Measurements from ENCODE around the gene PLEKHG4.

DNA sequence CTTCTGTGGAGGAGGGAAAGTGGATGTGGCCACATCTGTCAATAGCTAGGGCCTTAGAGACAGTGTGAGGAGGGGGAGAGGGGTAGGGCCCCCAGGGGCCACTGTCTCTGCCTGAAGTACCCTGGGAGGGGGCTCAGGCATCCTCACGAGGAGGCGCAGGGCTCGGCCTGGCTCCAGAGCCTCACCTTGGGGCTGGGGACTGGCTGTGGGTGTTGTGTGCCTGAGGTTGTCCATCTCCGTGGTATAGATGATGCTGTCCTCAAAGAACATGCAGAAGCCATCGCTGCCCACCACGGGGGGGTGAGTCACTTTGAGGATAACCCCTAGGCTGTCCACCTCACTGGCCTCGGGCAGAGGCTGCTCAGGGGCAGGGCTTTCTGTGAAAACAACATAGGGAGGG lies 12.1 kb downstream of the PLEKHG4 start:
- TF ChIP-seq EHMT2 (IDR thresholded peaks at IDR 0.05; ENCODE audit: low read depth): no peak
- TF ChIP-seq, protein P1, sequence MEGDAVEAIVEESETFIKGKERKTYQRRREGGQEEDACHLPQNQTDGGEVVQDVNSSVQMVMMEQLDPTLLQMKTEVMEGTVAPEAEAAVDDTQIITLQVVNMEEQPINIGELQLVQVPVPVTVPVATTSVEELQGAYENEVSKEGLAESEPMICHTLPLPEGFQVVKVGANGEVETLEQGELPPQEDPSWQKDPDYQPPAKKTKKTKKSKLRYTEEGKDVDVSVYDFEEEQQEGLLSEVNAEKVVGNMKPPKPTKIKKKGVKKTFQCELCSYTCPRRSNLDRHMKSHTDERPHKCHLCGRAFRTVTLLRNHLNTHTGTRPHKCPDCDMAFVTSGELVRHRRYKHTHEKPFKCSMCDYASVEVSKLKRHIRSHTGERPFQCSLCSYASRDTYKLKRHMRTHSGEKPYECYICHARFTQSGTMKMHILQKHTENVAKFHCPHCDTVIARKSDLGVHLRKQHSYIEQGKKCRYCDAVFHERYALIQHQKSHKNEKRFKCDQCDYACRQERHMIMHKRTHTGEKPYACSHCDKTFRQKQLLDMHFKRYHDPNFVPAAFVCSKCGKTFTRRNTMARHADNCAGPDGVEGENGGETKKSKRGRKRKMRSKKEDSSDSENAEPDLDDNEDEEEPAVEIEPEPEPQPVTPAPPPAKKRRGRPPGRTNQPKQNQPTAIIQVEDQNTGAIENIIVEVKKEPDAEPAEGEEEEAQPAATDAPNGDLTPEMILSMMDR (IDR thresholded peaks at IDR 0.05): no peak
- TF ChIP-seq USF2 (IDR thresholded peaks at IDR 0.05): no peak
- TF ChIP-seq RAD21 (conservative IDR thresholded peaks at IDR 0.05 in 1 of 2, IDR thresholded peaks at IDR 0.05 in 1 of 2): no peak
- TF ChIP-seq CBX8 (IDR thresholded peaks at IDR 0.05): no peak

All from A549 (cell line).